ENCODE measurements around the gene MYL6B.

MYL6B gene

GRCh38 chr12:56127485-56127887 is 24.9 kb upstream of the MYL6B start:
- H3K9me3 ChIP-seq (ENCODE audit: control insufficient read depth, low read depth, low read length): no peaks in the 10 kb centered on the region
- H3K4me1 ChIP-seq (ENCODE audit: control insufficient read depth, low read depth, low read length): peaks cover 18% of the 10 kb centered on the region
- peak overlapping the region; percentile 68 for H3K27ac ChIP-seq (ENCODE audit: low read length)
- peak overlapping the region; percentile 74 for H3K9ac ChIP-seq (ENCODE audit: low read length)
- H3K27me3 ChIP-seq (ENCODE audit: control insufficient read depth, insufficient read depth, low read length): no peaks in the 10 kb centered on the region
- H3K4me3 ChIP-seq (ENCODE audit: low read length): peak overlapping the region; percentile 65
- peaks cover 20% of the 10 kb centered on the region for H3K36me3 ChIP-seq (ENCODE audit: control insufficient read depth, low read depth, low read length)

- no peaks in the 10 kb centered on the region for H3K9me3 ChIP-seq (ENCODE audit: control insufficient read depth, low read depth, low read length)
- no peaks in the 10 kb centered on the region for H3K27me3 ChIP-seq (ENCODE audit: control insufficient read depth, insufficient read depth, low read length)
- peaks cover 18% of the 10 kb centered on the region for H3K4me1 ChIP-seq (ENCODE audit: control insufficient read depth, low read depth, low read length)
- H3K27ac ChIP-seq (ENCODE audit: low read length): peak within 1 kb of the TSS; percentile 68
- peaks cover 22% of the 10 kb centered on the region for H3K36me3 ChIP-seq (ENCODE audit: control insufficient read depth, low read depth, low read length)
- H3K4me3 ChIP-seq (ENCODE audit: low read length): peak within 1 kb of the TSS; percentile 82
- peak within 1 kb of the TSS; percentile 84 for H3K9ac ChIP-seq (ENCODE audit: low read length)
Observed at GRCh38 chr12:56127888-56128669, 24.3 kb upstream of the MYL6B start, which contains the start of gene ESYT1. ESYT1 (plus strand) TSS chr12:56128267; CDS start chr12:56128320, 53 bp downstream.

- peak overlapping the region; percentile 84 for H3K9ac ChIP-seq (ENCODE audit: low read length)
- no peaks in the 10 kb centered on the region for H3K9me3 ChIP-seq (ENCODE audit: control insufficient read depth, low read depth, low read length)
- H3K4me3 ChIP-seq (ENCODE audit: low read length): peak overlapping the region; percentile 82
- no peaks in the 10 kb centered on the region for H3K27me3 ChIP-seq (ENCODE audit: control insufficient read depth, insufficient read depth, low read length)
- peaks cover 18% of the 10 kb centered on the region for H3K4me1 ChIP-seq (ENCODE audit: control insufficient read depth, low read depth, low read length)
- no peak overlapping the region for H3K27ac ChIP-seq (ENCODE audit: low read length)
- H3K36me3 ChIP-seq (ENCODE audit: control insufficient read depth, low read depth, low read length): peaks cover 29% of the 10 kb centered on the region
Observed at GRCh38 chr12:56128670-56129205, 23.6 kb upstream of the MYL6B start.

GRCh38 chr12:56129206-56129941 is 23.0 kb upstream of the MYL6B start:
- Histone ChIP-seq H3K36me3 (ENCODE audit: control insufficient read depth, low read depth, low read length) (peaks cover 35% of the 10 kb centered on the region), H3K9me3 (ENCODE audit: control insufficient read depth, low read depth, low read length) (no peaks in the 10 kb centered on the region), H3K27ac (ENCODE audit: low read length) (no peak overlapping the region), H3K4me3 (ENCODE audit: low read length) (peak overlapping the region; percentile 82), H3K27me3 (ENCODE audit: control insufficient read depth, insufficient read depth, low read length) (no peaks in the 10 kb centered on the region), H3K9ac (ENCODE audit: low read length) (peak overlapping the region; percentile 84), H3K4me1 (ENCODE audit: control insufficient read depth, low read depth, low read length) (peaks cover 18% of the 10 kb centered on the region)

- no peaks in the 10 kb centered on the region for H3K9me3 ChIP-seq (ENCODE audit: control insufficient read depth, low read depth, low read length)
- no peak overlapping the region for H3K27ac ChIP-seq (ENCODE audit: low read length)
- H3K4me3 ChIP-seq (ENCODE audit: low read length): peak overlapping the region; percentile 82
- peaks cover 35% of the 10 kb centered on the region for H3K36me3 ChIP-seq (ENCODE audit: control insufficient read depth, low read depth, low read length)
- H3K9ac ChIP-seq (ENCODE audit: low read length): no peak overlapping the region
- no peaks in the 10 kb centered on the region for H3K27me3 ChIP-seq (ENCODE audit: control insufficient read depth, insufficient read depth, low read length)
- peaks cover 18% of the 10 kb centered on the region for H3K4me1 ChIP-seq (ENCODE audit: control insufficient read depth, low read depth, low read length)
Observed at GRCh38 chr12:56129942-56130495, 22.4 kb upstream of the MYL6B start.

- Histone ChIP-seq H3K9ac (ENCODE audit: low read length) (no peak overlapping the region), H3K9me3 (ENCODE audit: control insufficient read depth, low read depth, low read length) (no peaks in the 10 kb centered on the region), H3K4me3 (ENCODE audit: low read length) (no peak overlapping the region), H3K36me3 (ENCODE audit: control insufficient read depth, low read depth, low read length) (peaks cover 35% of the 10 kb centered on the region), H3K4me1 (ENCODE audit: control insufficient read depth, low read depth, low read length) (peaks cover 18% of the 10 kb centered on the region), H3K27me3 (ENCODE audit: control insufficient read depth, insufficient read depth, low read length) (no peaks in the 10 kb centered on the region), H3K27ac (ENCODE audit: low read length) (no peak overlapping the region)
Observed at GRCh38 chr12:56130876-56131275, 21.5 kb upstream of the MYL6B start.

- H3K4me1 ChIP-seq (ENCODE audit: control insufficient read depth, low read depth, low read length): no peaks in the 10 kb centered on the region
- no peak overlapping the region for H3K4me3 ChIP-seq (ENCODE audit: low read length)
- no peaks in the 10 kb centered on the region for H3K27me3 ChIP-seq (ENCODE audit: control insufficient read depth, insufficient read depth, low read length)
- H3K9me3 ChIP-seq (ENCODE audit: control insufficient read depth, low read depth, low read length): no peaks in the 10 kb centered on the region
- H3K36me3 ChIP-seq (ENCODE audit: control insufficient read depth, low read depth, low read length): peaks cover 70% of the 10 kb centered on the region
- no peak overlapping the region for H3K9ac ChIP-seq (ENCODE audit: low read length)
- H3K27ac ChIP-seq (ENCODE audit: low read length): no peak overlapping the region
Observed at GRCh38 chr12:56134897-56135296, 17.5 kb upstream of the MYL6B start.

- H3K9ac ChIP-seq (ENCODE audit: low read length): no peak overlapping the region
- H3K27me3 ChIP-seq (ENCODE audit: control insufficient read depth, insufficient read depth, low read length): no peaks in the 10 kb centered on the region
- H3K27ac ChIP-seq (ENCODE audit: low read length): no peak overlapping the region
- peaks cover 69% of the 10 kb centered on the region for H3K36me3 ChIP-seq (ENCODE audit: control insufficient read depth, low read depth, low read length)
- no peaks in the 10 kb centered on the region for H3K4me1 ChIP-seq (ENCODE audit: control insufficient read depth, low read depth, low read length)
- H3K4me3 ChIP-seq (ENCODE audit: low read length): no peak overlapping the region
- no peaks in the 10 kb centered on the region for H3K9me3 ChIP-seq (ENCODE audit: control insufficient read depth, low read depth, low read length)
Observed at GRCh38 chr12:56137853-56138571, 14.4 kb upstream of the MYL6B start.

GRCh38 chr12:56141946-56142784 is 10.2 kb upstream of the MYL6B start:
- H3K9ac ChIP-seq (ENCODE audit: low read length): no peak overlapping the region
- peaks cover 63% of the 10 kb centered on the region for H3K36me3 ChIP-seq (ENCODE audit: control insufficient read depth, low read depth, low read length)
- no peak overlapping the region for H3K27ac ChIP-seq (ENCODE audit: low read length)
- H3K4me3 ChIP-seq (ENCODE audit: low read length): no peak overlapping the region
- H3K9me3 ChIP-seq (ENCODE audit: control insufficient read depth, low read depth, low read length): no peaks in the 10 kb centered on the region
- no peaks in the 10 kb centered on the region for H3K4me1 ChIP-seq (ENCODE audit: control insufficient read depth, low read depth, low read length)
- H3K27me3 ChIP-seq (ENCODE audit: control insufficient read depth, insufficient read depth, low read length): no peaks in the 10 kb centered on the region

- H3K9ac ChIP-seq (ENCODE audit: low read length): no peak overlapping the region
- H3K36me3 ChIP-seq (ENCODE audit: control insufficient read depth, low read depth, low read length): peaks cover 52% of the 10 kb centered on the region
- H3K4me3 ChIP-seq (ENCODE audit: low read length): no peak overlapping the region
- H3K27ac ChIP-seq (ENCODE audit: low read length): no peak overlapping the region
- H3K9me3 ChIP-seq (ENCODE audit: control insufficient read depth, low read depth, low read length): no peaks in the 10 kb centered on the region
- no peaks in the 10 kb centered on the region for H3K4me1 ChIP-seq (ENCODE audit: control insufficient read depth, low read depth, low read length)
- no peaks in the 10 kb centered on the region for H3K27me3 ChIP-seq (ENCODE audit: control insufficient read depth, insufficient read depth, low read length)
Observed at GRCh38 chr12:56143217-56143616, 9.2 kb upstream of the MYL6B start.

All from iPS-18a (cell line).